HFF-Myc (cell line): ENCODE measurements around the gene CELF4.

Experiments
- DNase-seq: peaks from one replicate; pipeline ENCODE4 v3.0.0-alpha.2; 2011; ENCODE audit warnings: low read depth; ENCODE audit errors: extremely low read depth
- H3K4me3 ChIP-seq: replicated peaks from 2 replicates; pipeline ENCODE4 v1.5.1; 2011; ENCODE audit warnings: low read depth, mild to moderate bottlenecking, control low read depth, low read length
- CTCF ChIP-seq: IDR thresholded peaks from 2 replicates; pipeline ENCODE4 v1.5.1; 2012; ENCODE audit warnings: mild to moderate bottlenecking, low read depth, low read length, control low read depth; ENCODE audit errors: missing control alignments

CELF4 gene

GRCh38 chr18:37514953-37515352, 50.6 kb downstream of the CELF4 start:
- no peak overlapping the region for H3K4me3 ChIP-seq
- no peak for DNase-seq
- no peak for TF ChIP-seq CTCF

- TF ChIP-seq CTCF, result no peak
- no peak overlapping the region for H3K4me3 ChIP-seq
- no peak for DNase-seq
Observed at GRCh38 chr18:37512400-37512799, 53.2 kb downstream of the CELF4 start.

- no peak for TF ChIP-seq CTCF
- no peak for DNase-seq
- no peak overlapping the region for H3K4me3 ChIP-seq
Observed at GRCh38 chr18:37511721-37512298, 53.8 kb downstream of the CELF4 start.

- no peak for DNase-seq
- no peak overlapping the region for H3K4me3 ChIP-seq
- no peak for TF ChIP-seq CTCF
Observed at GRCh38 chr18:37509600-37509999, 56.0 kb downstream of the CELF4 start.

GRCh38 chr18:37508207-37508606, 57.4 kb downstream of the CELF4 start:
- no peak overlapping the region for H3K4me3 ChIP-seq
- no peak for TF ChIP-seq CTCF
- DNase-seq, result no peak

GRCh38 chr18:37507239-37507638, 58.4 kb downstream of the CELF4 start:
- DNase-seq, result no peak
- H3K4me3 ChIP-seq, result no peak overlapping the region
- no peak for TF ChIP-seq CTCF

GRCh38 chr18:37506001-37506400, 59.6 kb downstream of the CELF4 start:
- no peak overlapping the region for H3K4me3 ChIP-seq
- no peak for TF ChIP-seq CTCF
- no peak for DNase-seq
